HG03066 (cell line): ENCODE data around the gene PCDHGB6.
"Not testable (repeated sequence)": the region's sequence is repeated elsewhere in the genome, so short reads cannot be mapped to it uniquely, and the experiment has no call there.

ENCODE experiments used
- ATAC-seq: cut with Tn5 transposase; IDR thresholded peaks from one replicate; pipeline ENCODE4 v1.9.1; 2021; ENCODE audit warnings: low read depth; ENCODE audit not compliant: unreplicated experiment

The PCDHGB6 gene

DNA sequence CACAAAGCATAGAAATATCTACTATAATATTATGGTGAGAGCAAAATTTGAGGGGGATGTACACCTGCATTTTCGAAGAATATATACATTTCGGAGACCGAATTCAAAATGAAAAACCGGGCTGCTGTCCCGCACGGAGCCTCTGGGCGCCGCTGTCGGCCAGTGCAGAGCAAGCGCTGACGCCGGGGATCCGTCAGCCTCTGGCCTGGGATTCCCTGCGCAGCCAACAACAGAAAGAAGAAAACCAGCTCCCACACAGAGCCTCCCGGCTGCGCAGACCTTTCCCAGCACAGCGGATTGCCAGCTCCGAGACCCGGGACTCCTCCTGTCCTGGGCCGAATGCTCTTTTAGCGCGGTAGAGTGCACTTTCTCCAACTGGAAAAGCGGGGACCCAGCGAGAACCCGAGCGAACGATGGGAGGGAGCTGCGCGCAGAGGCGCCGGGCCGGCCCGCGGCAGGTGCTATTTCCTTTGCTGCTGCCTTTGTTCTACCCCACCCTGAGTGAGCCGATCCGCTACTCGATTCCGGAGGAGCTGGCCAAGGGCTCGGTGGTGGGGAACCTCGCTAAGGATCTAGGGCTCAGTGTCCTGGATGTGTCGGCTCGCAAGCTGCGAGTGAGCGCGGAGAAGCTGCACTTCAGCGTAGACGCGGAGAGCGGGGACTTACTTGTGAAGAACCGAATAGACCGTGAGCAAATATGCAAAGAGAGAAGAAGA is at the start of gene PCDHGB6:
Gene PCDHGB6, plus strand, starts transcription at position 232 of the 716 bp plus-strand sequence. Its CDS starts 182 bp downstream, at position 414.
- not testable (repeated sequence) for ATAC-seq

DNA sequence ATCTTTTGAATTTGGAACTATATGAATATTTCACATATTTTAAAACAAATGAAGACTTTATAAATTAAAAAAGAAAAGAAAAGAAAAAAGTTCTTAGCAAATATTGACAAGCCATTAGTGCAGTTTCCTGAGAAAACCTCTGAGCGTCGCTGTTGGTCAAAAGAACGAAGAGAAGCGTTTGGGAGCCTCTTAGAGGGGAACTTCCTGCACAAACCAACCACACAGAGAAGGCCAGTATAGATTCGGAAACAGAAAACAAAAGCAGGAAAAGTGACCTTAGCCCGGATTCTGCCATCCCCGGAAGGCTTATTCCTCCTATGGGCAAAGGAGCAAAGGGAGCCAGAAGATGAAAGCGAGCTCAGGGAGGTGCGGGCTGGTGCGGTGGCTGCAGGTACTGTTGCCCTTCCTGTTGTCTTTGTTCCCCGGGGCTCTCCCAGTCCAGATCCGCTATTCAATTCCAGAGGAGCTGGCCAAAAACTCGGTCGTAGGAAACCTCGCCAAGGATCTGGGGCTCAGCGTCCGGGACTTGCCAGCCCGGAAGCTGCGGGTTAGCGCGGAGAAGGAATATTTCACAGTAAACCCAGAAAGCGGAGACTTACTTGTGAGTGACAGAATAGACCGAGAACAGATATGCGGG is 47.9 kb upstream of the PCDHGB6 start, which contains the start of gene PCDHGB2:
Gene PCDHGB2, plus strand, starts transcription at position 205 of the 637 bp plus-strand sequence. Its CDS starts 142 bp downstream, at position 347.
- peak; percentile 64 for ATAC-seq

DNA sequence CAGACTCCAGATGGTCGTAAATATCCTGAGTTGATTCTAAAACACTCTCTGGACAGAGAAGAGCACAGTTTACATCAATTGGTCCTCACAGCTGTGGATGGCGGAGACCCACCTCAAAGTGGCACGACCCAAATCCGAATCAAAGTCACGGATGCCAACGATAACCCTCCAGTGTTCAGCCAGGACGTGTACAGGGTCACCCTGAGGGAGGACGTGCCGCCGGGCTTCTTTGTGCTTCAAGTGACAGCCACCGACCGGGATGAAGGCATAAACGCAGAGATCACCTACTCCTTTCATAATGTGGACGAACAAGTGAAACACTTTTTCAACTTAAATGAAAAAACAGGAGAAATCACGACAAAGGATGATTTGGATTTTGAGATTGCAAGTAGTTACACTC is 47.1 kb upstream of the PCDHGB6 start:
- no peak for ATAC-seq

DNA sequence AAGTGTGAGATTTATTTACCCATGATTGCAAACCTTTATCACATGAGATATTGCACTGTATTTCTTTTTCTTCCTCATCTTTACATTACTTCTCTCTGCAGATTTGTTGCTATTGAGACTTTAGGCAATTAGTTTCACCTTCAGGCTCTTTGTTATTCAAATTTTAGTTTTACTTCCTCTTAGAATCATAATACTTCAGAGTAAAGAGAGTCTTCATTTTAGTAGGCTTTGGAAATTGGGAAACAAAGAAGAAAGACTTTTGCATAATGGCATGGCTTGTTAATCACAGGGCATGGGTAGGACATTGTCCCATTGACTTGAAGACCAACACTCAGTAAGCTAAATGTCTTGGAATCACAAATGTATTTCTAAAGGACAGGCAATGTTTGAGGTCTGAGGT is 45.1 kb upstream of the PCDHGB6 start:
- ATAC-seq, result no peak

DNA sequence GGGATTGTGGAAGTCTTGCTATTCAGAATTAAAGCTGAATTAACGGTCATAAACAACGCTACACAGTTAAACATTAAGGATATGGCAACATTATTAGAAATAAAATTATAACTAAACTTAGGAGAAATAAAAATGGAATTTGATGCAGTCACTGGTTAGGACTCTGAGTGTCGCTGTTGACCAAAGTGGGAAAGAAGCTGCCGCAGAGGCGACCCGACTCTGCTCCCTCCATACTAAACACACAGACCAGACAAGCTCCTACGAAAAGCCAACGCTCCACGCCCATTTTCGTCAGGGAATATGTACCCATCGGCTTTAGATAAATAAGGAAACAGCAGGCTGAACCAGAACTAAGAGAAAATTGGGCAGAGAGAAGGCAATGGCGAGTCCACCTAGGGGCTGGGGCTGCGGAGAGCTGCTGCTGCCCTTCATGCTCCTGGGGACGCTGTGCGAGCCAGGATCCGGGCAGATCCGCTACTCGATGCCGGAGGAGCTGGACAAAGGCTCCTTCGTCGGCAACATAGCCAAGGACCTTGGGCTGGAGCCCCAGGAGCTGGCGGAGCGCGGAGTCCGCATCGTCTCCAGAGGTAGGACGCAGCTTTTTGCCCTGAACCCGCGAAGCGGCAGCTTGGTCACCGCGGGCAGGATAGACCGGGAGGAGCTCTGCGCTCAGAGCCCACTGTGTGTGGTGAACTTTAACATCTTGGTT is 43.7 kb upstream of the PCDHGB6 start, which contains the start of gene PCDHGA5:
Gene PCDHGA5, plus strand, starts transcription at position 211 of the 709 bp plus-strand sequence. Its CDS starts 169 bp downstream, at position 380.
- ATAC-seq, result no peak

DNA sequence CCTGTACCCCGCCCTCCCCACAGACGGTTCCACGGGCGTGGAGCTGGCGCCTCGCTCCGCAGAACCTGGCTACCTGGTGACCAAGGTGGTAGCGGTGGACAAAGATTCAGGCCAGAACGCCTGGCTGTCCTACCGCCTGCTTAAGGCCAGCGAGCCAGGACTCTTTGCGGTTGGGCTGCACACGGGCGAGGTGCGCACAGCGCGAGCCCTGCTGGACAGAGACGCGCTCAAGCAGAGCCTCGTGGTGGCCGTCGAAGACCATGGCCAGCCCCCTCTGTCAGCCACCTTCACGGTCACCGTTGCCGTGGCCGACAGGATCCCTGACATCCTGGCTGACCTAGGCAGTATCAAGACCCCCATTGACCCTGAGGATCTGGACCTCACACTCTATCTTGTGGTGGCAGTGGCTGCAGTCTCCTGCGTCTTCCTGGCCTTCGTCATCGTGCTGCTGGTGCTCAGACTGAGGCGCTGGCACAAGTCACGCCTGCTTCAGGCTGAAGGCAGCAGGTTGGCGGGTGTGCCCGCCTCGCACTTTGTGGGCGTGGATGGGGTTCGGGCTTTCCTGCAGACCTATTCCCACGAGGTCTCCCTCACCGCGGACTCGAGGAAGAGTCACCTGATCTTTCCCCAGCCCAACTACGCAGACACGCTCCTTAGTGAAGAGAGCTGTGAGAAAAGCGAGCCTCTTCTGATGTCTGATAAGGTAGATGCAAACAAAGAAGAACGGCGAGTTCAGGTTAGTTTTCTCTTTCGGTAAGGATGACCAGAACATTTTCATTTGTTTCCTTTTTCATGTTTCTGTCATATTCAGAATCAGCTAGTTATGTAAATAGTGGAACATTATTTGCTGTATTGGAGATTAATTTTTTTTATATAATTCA is 41.6 kb upstream of the PCDHGB6 start:
- ATAC-seq, result no peak

DNA sequence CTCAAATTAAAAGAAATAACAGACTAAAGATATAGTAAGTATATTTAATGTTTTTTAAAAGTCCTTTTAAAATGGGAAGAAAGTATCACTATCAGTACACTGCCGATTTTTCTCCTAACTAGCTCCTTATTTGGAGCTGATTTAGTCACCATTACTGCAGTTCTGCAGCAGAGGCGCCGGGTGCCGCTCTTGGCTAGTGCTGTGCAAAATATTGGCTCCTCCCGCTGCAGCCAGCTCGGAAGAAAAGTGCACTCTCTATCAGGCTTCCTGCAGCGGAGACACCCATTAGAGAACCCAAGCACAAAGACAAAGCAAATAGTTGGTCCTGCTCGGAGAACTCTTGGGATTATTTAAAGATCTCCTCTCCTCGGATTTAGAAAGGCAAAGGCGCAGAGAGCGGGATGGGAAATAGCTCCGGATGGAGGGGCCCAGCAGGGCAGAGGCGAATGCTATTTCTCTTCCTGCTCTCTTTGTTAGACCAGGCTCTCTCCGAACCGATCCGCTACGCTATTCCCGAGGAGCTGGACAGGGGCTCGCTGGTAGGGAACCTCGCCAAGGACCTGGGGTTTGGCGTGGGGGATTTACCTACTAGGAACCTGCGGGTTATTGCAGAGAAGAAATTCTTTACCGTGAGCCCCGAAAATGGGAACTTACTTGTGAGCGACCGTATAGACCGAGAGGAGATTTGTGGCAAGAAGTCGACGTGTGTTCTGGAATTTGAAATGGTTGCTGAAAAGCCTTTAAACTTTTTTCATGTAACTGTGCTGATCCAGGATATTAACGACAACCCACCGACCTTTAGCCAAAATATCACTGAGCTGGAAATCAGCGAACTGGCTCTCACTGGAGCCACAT is 37.6 kb upstream of the PCDHGB6 start, which contains the start of gene PCDHGB3:
Gene PCDHGB3, plus strand, starts transcription at position 249 of the 855 bp plus-strand sequence. Its CDS starts 153 bp downstream, at position 402.
- no peak for ATAC-seq

DNA sequence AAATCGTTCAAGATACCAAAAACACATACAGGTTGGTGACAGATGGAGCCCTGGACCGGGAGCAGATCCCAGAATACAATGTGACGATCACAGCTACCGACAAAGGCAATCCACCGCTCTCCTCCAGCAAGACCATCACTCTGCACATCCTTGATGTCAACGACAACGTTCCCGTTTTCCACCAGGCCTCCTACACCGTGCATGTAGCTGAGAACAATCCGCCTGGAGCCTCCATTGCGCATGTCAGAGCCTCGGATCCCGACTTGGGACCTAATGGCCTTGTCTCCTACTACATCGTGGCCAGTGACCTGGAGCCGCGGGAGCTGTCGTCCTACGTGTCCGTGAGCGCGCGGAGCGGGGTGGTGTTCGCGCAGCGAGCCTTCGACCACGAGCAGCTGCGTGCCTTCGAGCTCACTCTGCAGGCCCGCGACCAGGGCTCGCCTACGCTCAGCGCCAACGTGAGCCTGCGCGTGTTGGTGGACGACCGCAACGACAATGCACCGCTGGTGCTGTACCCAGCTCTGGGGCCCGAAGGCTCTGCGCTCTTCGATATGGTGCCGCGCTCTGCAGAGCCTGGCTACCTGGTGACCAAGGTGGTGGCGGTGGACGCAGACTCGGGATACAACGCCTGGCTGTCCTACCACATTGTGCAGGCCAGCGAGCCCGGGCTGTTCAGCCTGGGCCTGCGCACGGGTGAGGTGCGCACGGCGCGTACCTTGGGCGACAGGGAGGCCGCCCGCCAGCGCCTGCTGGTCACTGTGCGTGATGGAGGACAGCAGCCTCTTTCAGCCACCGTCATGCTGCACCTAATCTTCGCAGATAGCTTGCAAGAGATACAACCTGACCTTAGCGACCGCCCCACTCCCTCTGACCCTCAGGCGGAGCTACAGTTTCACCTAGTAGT is 36.0 kb upstream of the PCDHGB6 start:
- no peak for ATAC-seq

DNA sequence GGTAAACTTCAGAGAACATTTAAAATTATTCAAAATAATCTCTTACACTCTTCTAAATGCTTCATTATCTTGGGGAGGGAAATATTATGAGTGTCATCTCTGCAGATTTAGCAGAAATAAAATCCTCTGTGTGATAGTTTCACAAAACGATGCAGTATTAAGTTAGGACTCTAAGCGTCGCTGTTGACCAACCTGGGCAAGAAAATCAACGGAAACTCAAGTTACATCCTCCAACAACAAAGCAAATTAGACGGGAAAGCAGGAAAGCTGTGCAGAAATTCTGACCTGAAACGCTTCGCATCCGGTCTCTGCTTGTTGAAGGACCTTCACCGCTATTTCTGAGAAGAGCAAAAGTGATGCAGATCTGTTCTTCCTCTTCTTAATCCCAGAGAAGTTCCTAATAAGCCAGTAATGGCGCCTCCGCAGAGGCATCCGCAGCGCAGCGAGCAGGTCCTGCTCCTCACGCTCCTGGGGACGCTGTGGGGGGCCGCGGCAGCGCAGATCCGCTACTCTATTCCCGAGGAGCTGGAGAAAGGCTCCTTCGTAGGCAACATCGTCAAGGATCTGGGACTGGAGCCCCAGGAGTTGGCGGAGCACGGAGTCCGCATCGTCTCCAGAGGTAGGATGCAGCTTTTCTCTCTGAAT is 34.0 kb upstream of the PCDHGB6 start, which contains the start of gene PCDHGA6:
Gene PCDHGA6, plus strand, starts transcription at position 219 of the 645 bp plus-strand sequence. Its CDS starts 193 bp downstream, at position 412.
- no peak for ATAC-seq

DNA sequence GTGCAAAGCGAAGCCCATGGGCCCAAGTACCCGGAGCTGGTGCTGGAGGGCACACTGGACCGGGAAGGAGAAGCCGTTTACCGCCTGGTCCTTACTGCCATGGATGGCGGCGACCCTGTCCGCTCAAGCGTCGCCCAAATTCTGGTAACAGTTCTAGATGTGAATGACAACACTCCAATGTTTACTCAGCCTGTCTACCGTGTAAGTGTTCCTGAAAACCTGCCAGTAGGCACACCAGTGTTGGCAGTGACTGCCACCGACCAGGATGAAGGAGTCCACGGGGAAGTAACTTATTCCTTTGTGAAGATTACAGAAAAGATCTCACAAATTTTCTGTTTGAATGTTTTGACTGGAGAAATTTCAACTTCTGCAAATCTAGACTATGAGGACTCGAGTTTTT is 33.2 kb upstream of the PCDHGB6 start:
- no peak for ATAC-seq

DNA sequence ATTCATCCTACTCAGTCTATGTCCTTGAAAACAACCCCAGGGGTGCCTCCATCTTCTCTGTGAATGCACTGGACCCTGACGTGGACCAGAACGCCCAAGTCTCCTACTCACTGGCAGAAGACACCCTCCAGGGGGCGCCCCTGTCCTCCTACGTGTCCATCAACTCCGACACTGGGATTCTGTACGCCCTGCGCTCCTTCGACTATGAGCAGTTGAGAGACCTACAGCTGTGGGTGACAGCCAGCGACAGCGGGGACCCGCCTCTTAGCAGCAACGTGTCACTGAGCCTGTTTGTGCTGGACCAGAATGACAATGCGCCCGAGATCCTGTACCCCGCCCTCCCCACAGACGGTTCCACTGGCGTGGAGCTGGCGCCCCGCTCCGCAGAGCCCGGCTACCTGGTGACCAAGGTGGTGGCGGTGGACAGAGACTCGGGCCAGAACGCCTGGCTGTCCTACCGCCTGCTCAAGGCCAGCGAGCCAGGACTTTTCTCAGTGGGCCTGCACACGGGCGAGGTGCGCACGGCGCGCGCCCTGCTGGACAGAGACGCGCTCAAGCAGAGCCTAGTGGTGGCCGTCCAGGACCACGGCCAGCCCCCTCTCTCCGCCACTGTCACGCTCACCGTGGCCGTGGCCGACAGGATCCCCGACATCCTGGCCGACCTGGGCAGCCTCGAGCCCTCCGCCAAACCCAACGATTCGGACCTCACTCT is 32.2 kb upstream of the PCDHGB6 start:
- ATAC-seq, result not testable (repeated sequence)

DNA sequence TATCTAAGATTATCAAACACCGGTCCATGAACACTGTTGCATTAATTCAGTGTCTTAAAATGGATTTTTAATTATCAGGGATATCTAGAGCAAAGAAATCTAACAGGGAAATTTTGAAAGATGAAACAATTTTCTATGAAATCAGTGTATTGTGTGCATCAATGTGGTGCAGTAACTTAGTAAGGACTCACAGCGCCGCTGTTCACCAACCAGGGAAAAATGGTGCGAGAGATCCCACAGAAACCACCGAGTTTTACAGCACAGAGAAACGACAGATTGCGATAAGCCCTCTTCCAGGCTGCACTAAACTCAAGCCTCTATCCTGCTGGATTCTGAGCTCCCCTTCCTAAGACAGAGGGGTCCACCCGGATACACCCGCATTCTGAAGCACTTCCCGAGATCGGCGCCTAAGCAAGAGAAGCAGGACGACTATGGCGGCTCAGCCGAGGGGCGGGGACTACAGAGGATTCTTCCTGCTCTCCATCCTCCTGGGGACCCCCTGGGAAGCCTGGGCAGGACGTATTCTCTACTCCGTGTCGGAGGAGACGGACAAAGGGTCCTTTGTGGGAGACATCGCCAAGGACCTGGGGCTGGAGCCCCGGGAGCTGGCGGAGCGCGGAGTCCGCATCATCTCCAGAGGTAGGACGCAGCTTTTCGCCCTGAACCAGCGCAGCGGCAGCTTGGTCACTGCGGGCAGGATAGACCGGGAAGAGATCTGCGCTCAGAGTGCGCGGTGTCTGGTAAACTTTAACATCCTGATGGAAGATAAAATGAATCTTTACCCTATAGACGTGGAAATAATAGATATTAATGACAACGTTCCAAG is 25.1 kb upstream of the PCDHGB6 start, which contains the start of gene PCDHGA7:
Gene PCDHGA7, plus strand, starts transcription at position 274 of the 826 bp plus-strand sequence. Its CDS starts 158 bp downstream, at position 432.
- ATAC-seq, result no peak

DNA sequence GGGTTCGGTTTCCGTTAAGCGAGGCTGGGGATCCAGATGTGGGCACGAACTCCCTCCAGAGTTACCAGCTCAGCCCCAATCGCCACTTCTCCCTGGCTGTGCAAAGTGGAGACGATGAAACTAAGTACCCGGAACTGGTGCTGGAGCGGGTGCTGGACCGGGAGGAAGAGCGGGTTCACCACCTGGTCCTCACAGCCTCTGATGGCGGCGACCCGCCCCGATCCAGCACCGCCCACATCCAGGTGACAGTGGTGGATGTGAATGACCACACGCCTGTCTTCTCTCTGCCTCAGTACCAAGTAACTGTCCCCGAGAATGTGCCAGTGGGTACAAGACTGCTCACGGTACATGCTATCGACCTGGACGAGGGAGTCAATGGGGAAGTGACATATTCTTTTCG is 24.5 kb upstream of the PCDHGB6 start:
- no peak for ATAC-seq

DNA sequence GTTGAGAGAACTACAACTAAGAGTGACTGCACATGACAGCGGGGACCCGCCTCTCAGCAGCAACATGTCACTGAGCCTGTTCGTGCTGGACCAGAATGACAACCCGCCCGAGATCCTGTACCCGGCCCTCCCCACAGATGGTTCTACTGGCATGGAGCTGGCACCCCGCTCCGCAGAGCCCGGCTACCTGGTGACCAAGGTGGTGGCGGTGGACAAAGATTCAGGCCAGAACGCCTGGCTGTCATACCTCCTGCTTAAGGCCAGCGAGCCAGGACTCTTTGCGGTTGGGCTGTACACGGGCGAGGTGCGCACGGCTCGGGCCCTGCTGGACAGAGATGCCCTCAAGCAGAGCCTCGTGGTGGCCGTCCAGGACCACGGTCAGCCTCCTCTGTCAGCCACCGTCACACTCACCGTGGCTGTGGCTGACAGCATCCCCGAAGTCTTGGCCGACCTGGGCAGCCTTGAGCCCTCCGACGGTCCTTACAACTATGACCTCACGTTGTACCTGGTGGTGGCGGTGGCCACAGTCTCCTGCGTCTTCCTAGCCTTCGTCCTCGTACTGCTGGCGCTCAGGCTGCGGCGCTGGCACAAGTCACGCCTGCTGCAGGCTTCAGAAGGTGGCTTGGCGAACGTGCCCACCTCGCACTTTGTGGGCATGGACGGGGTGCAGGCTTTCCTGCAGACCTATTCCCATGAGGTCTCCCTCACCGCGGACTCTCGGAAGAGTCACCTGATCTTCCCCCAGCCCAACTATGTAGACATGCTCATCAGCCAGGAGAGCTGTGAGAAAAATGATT is 23.2 kb upstream of the PCDHGB6 start:
- ATAC-seq, result no peak
